H1 (cell line): ENCODE results near the gene SLC8A3.

ENCODE experiments used
- BACH1 ChIP-seq: IDR thresholded peaks from 2 replicates; pipeline ENCODE4 v1.6.1; 2012; ENCODE audit warnings: low read length, improper control_type of control experiment
- EP300 ChIP-seq, 2 experiments: IDR thresholded peaks; 1 replicate in 1 of 2; 2 replicates in 1 of 2; pipeline ENCODE4 v1.6.1; 2011 to 2012; ENCODE audit warnings: low read depth in 2 of 2, low read length in 2 of 2, mild to moderate bottlenecking in 2 of 2, borderline replicate concordance in 1 of 2, inconsistent platforms in 1 of 2, moderate library complexity in 1 of 2
- JUND ChIP-seq: IDR thresholded peaks from 2 replicates; pipeline ENCODE4 v1.6.1; 2011; ENCODE audit warnings: mild to moderate bottlenecking, improper control_type of control experiment, low read length
- YY1 ChIP-seq: IDR thresholded peaks from 2 replicates; pipeline ENCODE4 v1.6.1; 2011; ENCODE audit warnings: low read depth, mild to moderate bottlenecking, low read length
- TF ChIP-seq, protein P1 (sequence below), 3 experiments: IDR thresholded peaks; 1 replicate in 2 of 3; 2 replicates in 1 of 3; pipeline versions ENCODE4 v1.5.1 to v1.6.1; 2011; ENCODE audit warnings: low read length in 3 of 3, mild to moderate bottlenecking in 3 of 3, inconsistent platforms in 2 of 3, low read depth in 1 of 3, moderate library complexity in 1 of 3; ENCODE audit not compliant: insufficient read depth in 1 of 3; ENCODE audit errors: control extremely low read depth in 1 of 3

DNA sequence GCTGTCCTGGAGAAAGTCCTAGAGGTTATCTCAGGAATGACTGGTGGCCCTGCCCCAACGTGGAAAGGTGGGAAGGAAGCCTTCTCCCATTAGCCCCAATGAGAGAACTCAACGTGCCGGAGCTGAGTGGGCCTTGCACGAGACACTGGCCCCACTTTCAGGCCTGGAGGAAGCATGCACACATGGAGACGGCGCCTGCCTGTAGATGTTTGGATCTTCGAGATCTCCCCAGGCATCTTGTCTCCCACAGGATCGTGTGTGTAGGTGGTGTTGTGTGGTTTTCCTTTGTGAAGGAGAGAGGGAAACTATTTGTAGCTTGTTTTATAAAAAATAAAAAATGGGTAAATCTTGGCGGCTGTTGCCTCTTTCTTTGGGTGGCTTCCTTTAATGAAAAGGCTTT is 156.7 kb downstream of the SLC8A3 start:
- no peak for TF ChIP-seq YY1
- TF ChIP-seq, protein P1, sequence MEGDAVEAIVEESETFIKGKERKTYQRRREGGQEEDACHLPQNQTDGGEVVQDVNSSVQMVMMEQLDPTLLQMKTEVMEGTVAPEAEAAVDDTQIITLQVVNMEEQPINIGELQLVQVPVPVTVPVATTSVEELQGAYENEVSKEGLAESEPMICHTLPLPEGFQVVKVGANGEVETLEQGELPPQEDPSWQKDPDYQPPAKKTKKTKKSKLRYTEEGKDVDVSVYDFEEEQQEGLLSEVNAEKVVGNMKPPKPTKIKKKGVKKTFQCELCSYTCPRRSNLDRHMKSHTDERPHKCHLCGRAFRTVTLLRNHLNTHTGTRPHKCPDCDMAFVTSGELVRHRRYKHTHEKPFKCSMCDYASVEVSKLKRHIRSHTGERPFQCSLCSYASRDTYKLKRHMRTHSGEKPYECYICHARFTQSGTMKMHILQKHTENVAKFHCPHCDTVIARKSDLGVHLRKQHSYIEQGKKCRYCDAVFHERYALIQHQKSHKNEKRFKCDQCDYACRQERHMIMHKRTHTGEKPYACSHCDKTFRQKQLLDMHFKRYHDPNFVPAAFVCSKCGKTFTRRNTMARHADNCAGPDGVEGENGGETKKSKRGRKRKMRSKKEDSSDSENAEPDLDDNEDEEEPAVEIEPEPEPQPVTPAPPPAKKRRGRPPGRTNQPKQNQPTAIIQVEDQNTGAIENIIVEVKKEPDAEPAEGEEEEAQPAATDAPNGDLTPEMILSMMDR (IDR thresholded peaks at IDR 0.05; ENCODE audit: control extremely low read depth in 1 of 3, insufficient read depth in 1 of 3, low read depth in 1 of 3, low read length in 3 of 3) = no peak
- TF ChIP-seq BACH1 = no peak
- no peak for TF ChIP-seq EP300 (IDR thresholded peaks at IDR 0.05; ENCODE audit: borderline replicate concordance in 1 of 2, low read depth in 2 of 2, low read length in 2 of 2)
- TF ChIP-seq JUND = no peak
